HepG2 (cell line): Measurements from ENCODE around the gene MYL9. TPM values are rescaled to one million over a fixed set of nuclear protein-coding genes. Genes with fewer than 3 reads are reported as not detected.
A peak's percentile ranks its signal among the peaks of the same experiment; 100 is the strongest.

ENCODE experiments used
- ATAC-seq: fragments of 200-7000 bp; cut with Tn5 transposase; 3 replicates; pipeline ENCODE4 v1.9.1; 2020; ENCODE audit warnings: mild to moderate bottlenecking, moderate library complexity
- BruUV-seq: library from RNA; stranded (reverse); fragments of 400-500 nt; replicated peaks from 2 replicates; lab custom pipeline; 2021; lab: Mats Ljungman, UMichigan
- CTCF ChIA-PET: fragments of 300-600 bp; formaldehyde crosslinking; extraction: SDS; loops from one replicate; lab custom pipeline; 2021; ENCODE audit warnings: low total read pairs, inconsistent platforms, low intra/inter-chr PET ratio; lab: Yijun Ruan, JAX
- POLR2A ChIA-PET: fragments of 350-600 bp; sonication (Branson Sonifier 250); formaldehyde crosslinking; loops from one replicate; lab custom pipeline; 2020; ENCODE audit warnings: antibody characterized with exemption, inconsistent platforms; lab: Yijun Ruan, JAX
- DNase-seq: peaks from one replicate; pipeline ENCODE4 v3.0.0-alpha.2; 2015; ENCODE audit warnings: low spot score
- FAIRE-seq: peaks from 3 replicates; lab custom pipeline; 2011; peaks lifted over from hg19 to GRCh38; lab: Jason Lieb, UNC
- H2AFZ ChIP-seq: one replicate; pipeline ENCODE4 v1.6.1; 2011; ENCODE audit warnings: low read length, inconsistent platforms
- H3K27ac ChIP-seq: fragments of 300-600 bp; 3 replicates; pipeline ENCODE4 v1.8.0; 2011; ENCODE audit warnings: mixed run types, mild to moderate bottlenecking, mixed read lengths, low read length, inconsistent platforms; ENCODE audit not compliant: insufficient read depth; ENCODE audit errors: extremely low read length
- H3K27me3 ChIP-seq, 2 experiments: fragments of 200-600 bp in 1 of 2; 2 replicates in 1 of 2; 3 replicates in 1 of 2; pipeline versions ENCODE4 v1.6.0 to v1.8.0; 2011; ENCODE audit warnings: low read length in 2 of 2, mild to moderate bottlenecking in 2 of 2, moderate library complexity in 2 of 2, inconsistent platforms in 1 of 2; ENCODE audit not compliant: insufficient read depth in 2 of 2, control insufficient read depth in 1 of 2
- H3K36me3 ChIP-seq, 2 experiments: fragments of 200-600 bp in 1 of 2; replicated peaks in 1 of 2; 2 replicates in 1 of 2; 3 replicates in 1 of 2; pipeline versions ENCODE4 v1.5.1 to v1.8.0; 2011; ENCODE audit warnings: low read length in 2 of 2, inconsistent platforms in 1 of 2; ENCODE audit not compliant: insufficient read depth in 2 of 2, control insufficient read depth in 1 of 2
- H3K4me1 ChIP-seq: 2 replicates; pipeline ENCODE4 v1.5.1; 2012; ENCODE audit warnings: low read length, inconsistent platforms; ENCODE audit not compliant: insufficient read depth
- H3K4me2 ChIP-seq: 2 replicates; pipeline ENCODE4 v1.6.0; 2011; ENCODE audit warnings: low read depth, low read length, inconsistent platforms
- H3K4me3 ChIP-seq, 3 experiments: fragments of 200-600 bp in 1 of 3; sonication (generic), shearing (Covaris generic) in 1 of 3; replicated peaks in 1 of 3; 2 replicates each; pipeline ENCODE4 v1.5.1; 2011 to 2016; ENCODE audit warnings: low read length in 3 of 3, inconsistent platforms in 2 of 3, low read depth in 2 of 3, mild to moderate bottlenecking in 2 of 3, control low read depth in 1 of 3, mixed read lengths in 1 of 3; ENCODE audit not compliant: insufficient read depth in 1 of 3
- H3K79me2 ChIP-seq: one replicate; pipeline ENCODE4 v1.6.1; 2011; ENCODE audit warnings: low read length, inconsistent platforms; ENCODE audit not compliant: insufficient read depth
- H3K9ac ChIP-seq: 2 replicates; pipeline ENCODE4 v1.6.0; 2011; ENCODE audit warnings: mild to moderate bottlenecking, low read depth, low read length, inconsistent platforms; ENCODE audit not compliant: insufficient read depth
- H3K9me3 ChIP-seq: 2 replicates; pipeline ENCODE4 v1.5.1; 2012; ENCODE audit warnings: mild to moderate bottlenecking, low read length
- H4K20me1 ChIP-seq: 2 replicates; pipeline ENCODE4 v1.6.0; 2011; ENCODE audit warnings: inconsistent platforms, mild to moderate bottlenecking, low read length, moderate library complexity; ENCODE audit not compliant: insufficient read depth
- FOXA3 ChIP-seq: IDR thresholded peaks from 2 replicates; pipeline ENCODE4 v1.6.1; 2016; ENCODE audit warnings: missing genetic modification reagents, missing compliant biosample characterization
- FOXJ3 ChIP-seq: sonication (generic); formaldehyde crosslinking; IDR thresholded peaks from 2 replicates; pipeline ENCODE4 v1.4.0; 2020; ENCODE audit warnings: missing genetic modification reagents, mild to moderate bottlenecking, borderline replicate concordance
- HOMEZ ChIP-seq: IDR thresholded peaks from 2 replicates; pipeline ENCODE4 v1.6.1; 2016; ENCODE audit warnings: low read depth
- KIAA2018 ChIP-seq: sonication (generic); formaldehyde crosslinking; IDR thresholded peaks from 2 replicates; pipeline ENCODE4 v1.5.0; 2020; ENCODE audit warnings: mild to moderate bottlenecking, missing genetic modification reagents, borderline replicate concordance
- POLR2AphosphoS2 ChIP-seq: IDR thresholded peaks from 2 replicates; pipeline ENCODE4 v1.6.1; 2011; ENCODE audit warnings: low read depth, low read length, improper control_type of control experiment
- SKIL ChIP-seq: sonication (generic); formaldehyde crosslinking; IDR thresholded peaks from 2 replicates; pipeline ENCODE4 v1.8.0; 2022; ENCODE audit warnings: missing genetic modification reagents, mild to moderate bottlenecking, moderate library complexity, borderline replicate concordance
- ZKSCAN1 ChIP-seq: fragments of 150-350 bp; IDR thresholded peaks from 2 replicates; pipeline ENCODE4 v1.6.1; 2014; ENCODE audit warnings: low read length
- ZNF564 ChIP-seq: sonication (generic); formaldehyde crosslinking; IDR thresholded peaks from 2 replicates; pipeline ENCODE4 v1.8.1; 2023; ENCODE audit warnings: mild to moderate bottlenecking, missing genetic modification reagents
- WGBS: methylation state at CpG from one replicate; pipeline ENCODE4 v1.1.6; 2017; ENCODE audit warnings: low lambda C conversion rate; 5-methylcytosine and 5-hydroxymethylcytosine counted together
- in situ Hi-C: cut with HindIII; loops from 2 replicates; pipeline ENCODE4 v1.10.0; 2017; ENCODE audit warnings: low pct_unique_long_range_greater_than_20kb; ENCODE audit not compliant: extremely low pct_ligation_motif_present
- intact Hi-C: fragments of 100-400 bp; cut with micrococcal nuclease; formaldehyde crosslinking; loops from one replicate; pipeline ENCODE4 v1.10.0; 2022; ENCODE audit not compliant: unreplicated experiment
- polyA plus RNA-seq, 8 experiments: library from polyadenylated mRNA; depleted of rRNA in 3 of 8; stranded (reverse) in 7 of 8; unstranded in 1 of 8; fragments of >200 nt; fragmentation: Illumina TruSeq in 4 of 8; extraction: Trizol in 4 of 8; gene quantifications; 2 replicates each; pipeline versions ENCODE4 v1.2.1 to v1.2.3, GENCODE V29; 2011 to 2016; ENCODE audit warnings: low read depth in 4 of 8, missing spikeins in 1 of 8, mixed read lengths in 1 of 8; ENCODE audit not compliant: insufficient read depth in 1 of 8
- total RNA-seq, 5 experiments: library from RNA; depleted of rRNA; stranded (reverse); fragments of >200 nt; fragmentation: Illumina TruSeq; extraction: Trizol; gene quantifications; 2 replicates each; pipeline ENCODE4 v1.2.3, GENCODE V29; 2016; ENCODE audit warnings: low read depth in 1 of 5

MYL9 gene
- total and polyA plus RNA-seq, 2 of the 13 experiments (the other 11 are each of a cell fraction or from before 2014, with no cell fraction given) = 0.87 to 2.2 TPM

- TF ChIP-seq ZNF564 (CRISPR knock-in tag) = 0 out of 2 replicates have a peak, but pooled peaks have one; percentile 23
- TF ChIP-seq FOXJ3 (CRISPR knock-in tag) = no peak
- no peak for TF ChIP-seq HOMEZ (CRISPR knock-in tag)
Measured at GRCh38 chr20:36546111-36546736, 4.9 kb downstream of the MYL9 start (continued).

- Histone ChIP-seq H3K4me3 (no peak overlapping the region), H2AFZ (no peak overlapping the region), H3K4me1 (peaks cover 61% of the 10 kb centered on the region), H4K20me1 (no peaks in the 10 kb centered on the region), H3K27ac (no peak overlapping the region), H3K79me2 (no peaks in the 10 kb centered on the region), H3K27me3 (no peaks in the 10 kb centered on the region), H3K4me2 (0 out of 2 replicates have a peak overlapping the region, but pooled peaks have one; percentile 7), H3K9me3 (no peaks in the 10 kb centered on the region), H3K36me3 (no peaks in the 10 kb centered on the region), H3K9ac (no peak overlapping the region)
- in situ Hi-C loops (no loop called here), intact Hi-C loops (no loop called here)
- 72% methylated on average over 12 of the region's 12 CpGs for WGBS
- ATAC-seq (no peak), FAIRE-seq (no peak), DNase-seq (no peak)
- no TSS peak for BruUV-seq
- POLR2A ChIA-PET = interaction anchor here (1.0 kb wide), 1 partner anchor 59 kb away, joined by 4 read pairs; the partner anchor contains the start of gene RAB5IF
- CTCF ChIA-PET = no interaction called here
- no peak for TF ChIP-seq SKIL (CRISPR knock-in tag)
- TF ChIP-seq ZKSCAN1 = no peak
- TF ChIP-seq KIAA2018 (CRISPR knock-in tag) = no peak
- no peak for TF ChIP-seq FOXA3
- TF ChIP-seq POLR2AphosphoS2 = no peak
Measured at GRCh38 chr20:36547186-36548005, 6.1 kb downstream of the MYL9 start.
